ENCODE results near the gene THRAP3. TPM values are rescaled to one million over a fixed set of nuclear protein-coding genes. Genes with fewer than 3 reads are reported as not detected.
A peak's percentile ranks its signal among the peaks of the same experiment; 100 is the strongest.

THRAP3 gene
- total RNA-seq, 2 donors from 2014 or later: 64.3 to 66.4 TPM

DNA sequence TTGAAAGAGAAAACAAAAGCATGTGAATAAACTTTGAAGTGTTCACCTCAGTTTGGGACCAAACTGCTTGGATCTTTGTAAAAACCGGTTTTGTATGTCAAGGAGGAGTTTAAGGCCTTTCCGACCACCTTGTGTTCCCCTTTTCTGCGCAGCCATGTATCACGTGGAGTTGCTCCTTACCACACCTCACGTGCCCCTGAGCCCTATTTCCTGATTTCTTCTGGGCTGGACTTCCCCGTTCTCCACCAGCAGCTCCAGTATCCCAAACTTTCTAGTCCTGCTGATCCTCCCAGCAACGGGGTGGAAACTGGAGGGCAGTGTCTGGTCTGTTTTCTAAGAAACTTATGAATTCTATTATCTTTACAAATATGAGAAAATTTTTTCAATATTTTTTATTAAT lies 80.3 kb downstream of the THRAP3 start:
- H3K9me3 ChIP-seq: no peaks in the 10 kb centered on the region
- H3K27ac ChIP-seq: no peak overlapping the region
- peaks cover 0 to 28% of the 10 kb centered on the region in 2 donors for H3K4me1 ChIP-seq
- TF ChIP-seq, protein P1, sequence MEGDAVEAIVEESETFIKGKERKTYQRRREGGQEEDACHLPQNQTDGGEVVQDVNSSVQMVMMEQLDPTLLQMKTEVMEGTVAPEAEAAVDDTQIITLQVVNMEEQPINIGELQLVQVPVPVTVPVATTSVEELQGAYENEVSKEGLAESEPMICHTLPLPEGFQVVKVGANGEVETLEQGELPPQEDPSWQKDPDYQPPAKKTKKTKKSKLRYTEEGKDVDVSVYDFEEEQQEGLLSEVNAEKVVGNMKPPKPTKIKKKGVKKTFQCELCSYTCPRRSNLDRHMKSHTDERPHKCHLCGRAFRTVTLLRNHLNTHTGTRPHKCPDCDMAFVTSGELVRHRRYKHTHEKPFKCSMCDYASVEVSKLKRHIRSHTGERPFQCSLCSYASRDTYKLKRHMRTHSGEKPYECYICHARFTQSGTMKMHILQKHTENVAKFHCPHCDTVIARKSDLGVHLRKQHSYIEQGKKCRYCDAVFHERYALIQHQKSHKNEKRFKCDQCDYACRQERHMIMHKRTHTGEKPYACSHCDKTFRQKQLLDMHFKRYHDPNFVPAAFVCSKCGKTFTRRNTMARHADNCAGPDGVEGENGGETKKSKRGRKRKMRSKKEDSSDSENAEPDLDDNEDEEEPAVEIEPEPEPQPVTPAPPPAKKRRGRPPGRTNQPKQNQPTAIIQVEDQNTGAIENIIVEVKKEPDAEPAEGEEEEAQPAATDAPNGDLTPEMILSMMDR (IDR thresholded peaks at IDR 0.05): no peak
- no peaks in the 10 kb centered on the region for H3K27me3 ChIP-seq
- no peak for DNase-seq (ENCODE audit: low spot score)
- H3K4me3 ChIP-seq: no peak overlapping the region
- peaks cover 43% of the 10 kb centered on the region for H3K36me3 ChIP-seq

GRCh38 chr1:36304970-36305914 lies 81.0 kb downstream of the THRAP3 start:
- no peak for DNase-seq (ENCODE audit: low spot score)
- Histone ChIP-seq H3K9me3 (no peaks in the 10 kb centered on the region), H3K27me3 (no peaks in the 10 kb centered on the region), H3K4me3 (peak overlapping the region in 1 of 2 donors; percentile 86), H3K4me1 (peaks cover 0 to 21% of the 10 kb centered on the region in 2 donors), H3K27ac (peak overlapping the region in 1 of 2 donors; percentile 81), H3K36me3 (peaks cover 41% of the 10 kb centered on the region)
- TF ChIP-seq, protein P1 (IDR thresholded peaks at IDR 0.05): no peak

GRCh38 chr1:36305915-36306209 lies 81.6 kb downstream of the THRAP3 start:
- Histone ChIP-seq H3K36me3 (peaks cover 35% of the 10 kb centered on the region), H3K27ac (peak overlapping the region; percentile 78 to 81), H3K9me3 (no peaks in the 10 kb centered on the region), H3K4me3 (peak overlapping the region in 1 of 2 donors; percentile 86), H3K27me3 (no peaks in the 10 kb centered on the region), H3K4me1 (peaks cover 0 to 21% of the 10 kb centered on the region in 2 donors)
- TF ChIP-seq, protein P1 (IDR thresholded peaks at IDR 0.05): no peak
- DNase-seq (ENCODE audit: low spot score): no peak

GRCh38 chr1:36306210-36306901 lies 82.1 kb downstream of the THRAP3 start, which contains the start of gene SH3D21:
Gene SH3D21, plus strand, starts transcription at chr1:36306368. Its CDS starts 53 bp downstream, at chr1:36306421.
- TF ChIP-seq, protein P1 (IDR thresholded peaks at IDR 0.05): peak in 1 of 2 donors; percentile 48
- H3K4me3 ChIP-seq: peak within 1 kb of the TSS; percentile 53 to 86
- H3K36me3 ChIP-seq: peaks cover 30% of the 10 kb centered on the region
- H3K27me3 ChIP-seq: no peaks in the 10 kb centered on the region
- peaks cover 0 to 21% of the 10 kb centered on the region in 2 donors for H3K4me1 ChIP-seq
- H3K9me3 ChIP-seq: no peaks in the 10 kb centered on the region
- no peak for DNase-seq (ENCODE audit: low spot score)
- H3K27ac ChIP-seq: peak within 1 kb of the TSS; percentile 78 to 81

DNA sequence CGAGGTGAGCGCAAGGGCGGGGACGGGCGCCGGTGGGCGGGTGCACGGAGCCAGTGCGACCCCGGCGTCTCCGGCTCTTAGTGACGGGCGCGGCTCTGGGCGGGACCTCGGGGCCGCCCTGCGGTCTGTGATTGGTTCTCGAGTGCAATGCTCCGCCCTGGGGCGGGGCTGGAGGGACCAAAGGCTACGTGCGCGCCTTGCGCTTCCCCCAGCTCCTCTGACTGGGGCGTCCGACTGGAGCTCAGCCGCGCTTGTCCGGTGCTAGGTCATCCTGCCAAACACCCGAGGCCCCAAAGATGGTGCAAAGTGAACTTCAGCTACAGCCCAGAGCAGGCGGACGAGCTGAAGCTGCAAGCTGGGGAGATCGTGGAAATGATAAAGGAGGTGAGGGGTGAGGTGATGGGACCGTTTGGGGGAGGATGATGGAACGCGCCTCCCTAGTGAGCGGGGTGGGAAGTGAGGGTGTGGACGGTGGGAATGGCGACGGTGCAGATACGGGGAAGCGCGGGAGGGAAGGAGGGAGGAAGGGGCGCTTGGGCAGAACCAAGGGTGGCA lies 82.7 kb downstream of the THRAP3 start:
- no peaks in the 10 kb centered on the region for H3K9me3 ChIP-seq
- peaks cover 24% of the 10 kb centered on the region for H3K36me3 ChIP-seq
- peak; percentile 89 for DNase-seq (ENCODE audit: low spot score)
- no peaks in the 10 kb centered on the region for H3K27me3 ChIP-seq
- TF ChIP-seq, protein P1 (IDR thresholded peaks at IDR 0.05): no peak
- H3K4me3 ChIP-seq: peak overlapping the region; percentile 53 to 86
- H3K27ac ChIP-seq: peak overlapping the region; percentile 78 to 81
- H3K4me1 ChIP-seq: peaks cover 0 to 21% of the 10 kb centered on the region in 2 donors
